Heart left ventricle (tissue), 16 donors: ENCODE data around the gene PLCB1. TPM values are rescaled to one million over a fixed set of nuclear protein-coding genes. Genes with fewer than 3 reads are reported as not detected.

Source experiments
- ATAC-seq, 4 donors: fragments of 200-7000 bp; cut with Tn5 transposase; one replicate each; pipeline ENCODE4 v1.9.1; 2020 to 2022; ENCODE audit warnings: moderate library complexity in 4 of 4, mild to moderate bottlenecking in 3 of 4, moderate number of reproducible peaks in 1 of 4
- DNase-seq, 5 donors: peaks; one replicate each; pipeline ENCODE4 v3.0.0-alpha.2; 2020
- H3K27ac ChIP-seq, 12 donors: fragments of 200-600 bp; sonication (generic) in 4 of 12; one replicate each; pipeline versions ENCODE4 v1.5.0 to v1.8.0; 2016 to 2022; ENCODE audit warnings: mild to moderate bottlenecking in 2 of 12
- H3K27me3 ChIP-seq, 9 donors: fragments of 200-600 bp; sonication (generic) in 2 of 9; one replicate each; pipeline versions ENCODE4 v1.5.1 to v1.8.0; 2016 to 2022; ENCODE audit warnings: mild to moderate bottlenecking in 3 of 9
- H3K36me3 ChIP-seq, 9 donors: fragments of 200-600 bp; sonication (generic) in 2 of 9; one replicate each; pipeline versions ENCODE4 v1.5.0 to v1.8.0; 2018 to 2022; ENCODE audit warnings: mild to moderate bottlenecking in 2 of 9
- H3K4me1 ChIP-seq, 12 donors: fragments of 200-600 bp; sonication (generic) in 4 of 12; one replicate each; pipeline versions ENCODE4 v1.5.0 to v1.8.0; 2016 to 2022; ENCODE audit warnings: mild to moderate bottlenecking in 3 of 12
- H3K4me3 ChIP-seq, 12 donors: fragments of 200-600 bp; sonication (generic) in 4 of 12; one replicate each; pipeline versions ENCODE4 v1.5.0 to v1.8.0; 2017 to 2022; ENCODE audit warnings: mild to moderate bottlenecking in 9 of 12, moderate library complexity in 4 of 12
- H3K9me3 ChIP-seq, 12 donors: fragments of 200-600 bp; sonication (generic) in 4 of 12; one replicate each; pipeline versions ENCODE4 v1.5.0 to v1.8.0; 2016 to 2022; ENCODE audit warnings: mild to moderate bottlenecking in 1 of 12
- CTCF ChIP-seq, 12 donors: fragments of 200-600 bp; sonication (generic) in 4 of 12; IDR thresholded peaks; one replicate each; pipeline versions ENCODE4 v1.5.0 to v1.8.0; 2018 to 2022; ENCODE audit warnings: antibody characterized with exemption in 12 of 12, mild to moderate bottlenecking in 5 of 12
- POLR2A ChIP-seq, 2 donors: fragments of 450-650 bp; IDR thresholded peaks; one replicate each; pipeline ENCODE4 v1.6.1; 2017; ENCODE audit warnings: antibody characterized with exemption in 2 of 2, mild to moderate bottlenecking in 2 of 2, moderate library complexity in 2 of 2
- WGBS, 4 donors: extraction: QIAGEN DNeasy Blood & Tissue Kit in 2 of 4; methylation state at CpG; one replicate each; pipeline versions ENCODE4 v1.1.5 to v1.1.7; 2013 to 2018; 5-methylcytosine and 5-hydroxymethylcytosine counted together
- intact Hi-C, 10 donors: fragments of 100-400 bp; cut with DNase I; formaldehyde crosslinking; loops; one replicate each; pipeline versions ENCODE4 v1.11.1 to v1.14.2; 2022
- polyA plus RNA-seq, 2 donors: library from polyadenylated mRNA; stranded (reverse); fragments of 200-250 nt; gene quantifications; one replicate each; pipeline ENCODE4 v1.2.3, GENCODE V29; 2013
- total RNA-seq, 9 donors: library from RNA; depleted of rRNA in 2 of 9; stranded (reverse); fragments of >200 nt in 2 of 9; fragmentation: NEBNext Ultra II Directional in 3 of 9; extraction: Animal tissue kit (Norgen Biotek cat#: 25700) in 3 of 9; gene quantifications; one replicate each; pipeline versions ENCODE4 v1.1.0 to v1.2.4, GENCODE V29; 2016 to 2023
- donor health status: ischemic (EF 13 %, LVEDD 7.1; RV severe dilation, severe dysfunction).
- donor health status: healthy with polysubstance abuse.
- donor health status: DM: no; HTN: yes; CAD: no.
- donor health status: DM: no; HTN: no; CAD: no.
- donor health status: ischemic (EF 25% LVEDD 6.9; RV normal size, moderate dysfunction).
- donor health status: ischemic (EF 25% LVEDD 5.7; RV mildly dilated, moderate dysfunction).
- donor health status: healthy.
- donor health status: DM: yes; HTN: yes; CAD: no.
- donor health status: ischemic (EF 35%, LVEDD 5.7; RV mildly dilated, moderate dysfunction).
- donor health status: nonischemic (EF 11% LVEDD 7.7; RV severe dilation, severe dysfunction).
- donor health status: DM: yes; HTN: yes; CAD: no.
- donor health status: PGD.
- donor health status: ischemic (EF 29% LVEDD 5.4; RV normal size, mild dysfunction).
- donor health status: nonischemic (EF 23%, LVEDD 6.1; RV moderate dilation, normal function).

PLCB1 gene
- total and polyA plus RNA-seq, 11 donors = 2.5 to 12.1 (median 7.4) TPM

- H3K27me3 ChIP-seq = no peaks in the 10 kb centered on the region
- H3K4me3 ChIP-seq = no peak overlapping the region
- no peak for DNase-seq
- no peak for TF ChIP-seq CTCF (IDR thresholded peaks at IDR 0.05)
- no peak for TF ChIP-seq POLR2A (IDR thresholded peaks at IDR 0.05)
- H3K4me1 ChIP-seq = peaks cover 0 to 7% (median 0%) of the 10 kb centered on the region in 12 donors
- 95 to 99% (median 97%) methylated on average over 6 of the region's 6 CpGs for WGBS, 4 donors
- H3K9me3 ChIP-seq = no peaks in the 10 kb centered on the region
- no peak for ATAC-seq
- intact Hi-C loops = no loop called here
- no peak overlapping the region for H3K27ac ChIP-seq
- no peaks in the 10 kb centered on the region for H3K36me3 ChIP-seq
Observed at GRCh38 chr20:8480597-8480996, 348.5 kb downstream of the PLCB1 start.

GRCh38 chr20:8487696-8488095, 355.6 kb downstream of the PLCB1 start:
- Histone ChIP-seq H3K36me3 (no peaks in the 10 kb centered on the region), H3K27ac (no peak overlapping the region), H3K9me3 (no peaks in the 10 kb centered on the region), H3K4me1 (peaks cover 0 to 19% (median 6%) of the 10 kb centered on the region in 12 donors), H3K27me3 (no peaks in the 10 kb centered on the region), H3K4me3 (no peak overlapping the region)
- WGBS, 4 donors = 76 to 83% (median 82%) methylated on average over 7 of the region's 7 CpGs
- no peak for TF ChIP-seq CTCF (IDR thresholded peaks at IDR 0.05)
- no peak for TF ChIP-seq POLR2A (IDR thresholded peaks at IDR 0.05)
- intact Hi-C loops = no loop called here
- ATAC-seq (no peak), DNase-seq (no peak)

- Histone ChIP-seq H3K27ac (peak overlapping the region in 1 of 12 donors; percentile 40), H3K27me3 (no peaks in the 10 kb centered on the region), H3K4me1 (peaks cover 0 to 19% (median 6%) of the 10 kb centered on the region in 12 donors), H3K4me3 (no peak overlapping the region), H3K36me3 (no peaks in the 10 kb centered on the region), H3K9me3 (no peaks in the 10 kb centered on the region)
- peak; percentile 11 to 54 (median 43) for DNase-seq
- intact Hi-C loops = no loop called here
- no peak for TF ChIP-seq CTCF (IDR thresholded peaks at IDR 0.05)
- no peak for TF ChIP-seq POLR2A (IDR thresholded peaks at IDR 0.05)
- WGBS, 4 donors = 72 to 77% (median 75%) methylated on average over 6 of the region's 6 CpGs
- ATAC-seq = peak in 3 of 4 donors; percentile 64 to 89 (median 71)
Observed at GRCh38 chr20:8489094-8489883, 357.2 kb downstream of the PLCB1 start.

- H3K4me1 ChIP-seq = peaks cover 0 to 21% (median 6%) of the 10 kb centered on the region in 12 donors
- intact Hi-C loops = no loop called here
- ATAC-seq = peak in 1 of 4 donors; percentile 31
Observed at GRCh38 chr20:8490076-8490830, 358.2 kb downstream of the PLCB1 start.

More at GRCh38 chr20:8490076-8490830, 358.2 kb downstream of the PLCB1 start:
- DNase-seq = no peak
- Histone ChIP-seq H3K36me3 (no peaks in the 10 kb centered on the region), H3K4me3 (no peak overlapping the region), H3K9me3 (no peaks in the 10 kb centered on the region), H3K27me3 (no peaks in the 10 kb centered on the region), H3K27ac (peak overlapping the region in 1 of 12 donors; percentile 40)
- WGBS, 4 donors = 65 to 78% (median 76%) methylated on average over 3 of the region's 3 CpGs
- TF ChIP-seq POLR2A (IDR thresholded peaks at IDR 0.05) (no peak), CTCF (IDR thresholded peaks at IDR 0.05) (no peak)
